Fibroblast of villous mesenchyme (primary cell): Measurements from ENCODE around the gene RIT1. TPM values are rescaled to one million over a fixed set of nuclear protein-coding genes. Genes with fewer than 3 reads are reported as not detected.
A peak's percentile ranks its signal among the peaks of the same experiment; 100 is the strongest.

Source experiments
- DNase-seq: peaks from one replicate; pipeline ENCODE4 v3.0.0-alpha.2; 2010; ENCODE audit warnings: low read depth
- H3K4me3 ChIP-seq: 2 replicates; pipeline ENCODE4 v1.5.1; 2011; ENCODE audit warnings: low read depth, mild to moderate bottlenecking, low read length
- total RNA-seq: library from RNA; depleted of rRNA; stranded (reverse); fragments of >200 nt; gene quantifications from 2 replicates; pipeline ENCODE4 v1.2.3, GENCODE V29; 2012
- TF ChIP-seq, protein P1 (sequence below): IDR thresholded peaks from 2 replicates; pipeline ENCODE4 v1.5.1; 2012; ENCODE audit warnings: low read depth, mild to moderate bottlenecking, low read length; ENCODE audit not compliant: insufficient read depth

Gene RIT1
- total RNA-seq, 1 donor: 54.8 TPM

DNA sequence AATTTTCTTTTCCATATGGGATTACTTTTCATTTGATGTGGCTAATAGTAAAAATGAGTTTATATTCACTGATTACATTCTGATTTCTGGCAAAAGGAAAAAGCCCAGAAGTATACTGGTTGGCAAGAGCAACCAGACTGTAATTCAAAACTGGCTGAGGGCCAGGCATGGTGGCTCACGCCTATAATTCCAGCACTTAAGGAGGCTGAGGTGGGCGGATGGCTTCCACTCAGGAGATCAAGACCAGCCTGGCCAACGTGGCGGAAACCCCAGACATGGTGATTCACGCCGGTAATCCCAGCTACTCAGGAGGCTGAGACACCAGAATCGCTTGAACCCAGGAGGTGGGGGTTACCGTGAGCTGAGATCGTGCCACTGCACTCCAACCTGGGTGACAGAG lies 37.3 kb downstream of the RIT1 start:
- TF ChIP-seq, protein P1, sequence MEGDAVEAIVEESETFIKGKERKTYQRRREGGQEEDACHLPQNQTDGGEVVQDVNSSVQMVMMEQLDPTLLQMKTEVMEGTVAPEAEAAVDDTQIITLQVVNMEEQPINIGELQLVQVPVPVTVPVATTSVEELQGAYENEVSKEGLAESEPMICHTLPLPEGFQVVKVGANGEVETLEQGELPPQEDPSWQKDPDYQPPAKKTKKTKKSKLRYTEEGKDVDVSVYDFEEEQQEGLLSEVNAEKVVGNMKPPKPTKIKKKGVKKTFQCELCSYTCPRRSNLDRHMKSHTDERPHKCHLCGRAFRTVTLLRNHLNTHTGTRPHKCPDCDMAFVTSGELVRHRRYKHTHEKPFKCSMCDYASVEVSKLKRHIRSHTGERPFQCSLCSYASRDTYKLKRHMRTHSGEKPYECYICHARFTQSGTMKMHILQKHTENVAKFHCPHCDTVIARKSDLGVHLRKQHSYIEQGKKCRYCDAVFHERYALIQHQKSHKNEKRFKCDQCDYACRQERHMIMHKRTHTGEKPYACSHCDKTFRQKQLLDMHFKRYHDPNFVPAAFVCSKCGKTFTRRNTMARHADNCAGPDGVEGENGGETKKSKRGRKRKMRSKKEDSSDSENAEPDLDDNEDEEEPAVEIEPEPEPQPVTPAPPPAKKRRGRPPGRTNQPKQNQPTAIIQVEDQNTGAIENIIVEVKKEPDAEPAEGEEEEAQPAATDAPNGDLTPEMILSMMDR: no peak
- no peak overlapping the region for H3K4me3 ChIP-seq
- peak; percentile 42 for DNase-seq

DNA sequence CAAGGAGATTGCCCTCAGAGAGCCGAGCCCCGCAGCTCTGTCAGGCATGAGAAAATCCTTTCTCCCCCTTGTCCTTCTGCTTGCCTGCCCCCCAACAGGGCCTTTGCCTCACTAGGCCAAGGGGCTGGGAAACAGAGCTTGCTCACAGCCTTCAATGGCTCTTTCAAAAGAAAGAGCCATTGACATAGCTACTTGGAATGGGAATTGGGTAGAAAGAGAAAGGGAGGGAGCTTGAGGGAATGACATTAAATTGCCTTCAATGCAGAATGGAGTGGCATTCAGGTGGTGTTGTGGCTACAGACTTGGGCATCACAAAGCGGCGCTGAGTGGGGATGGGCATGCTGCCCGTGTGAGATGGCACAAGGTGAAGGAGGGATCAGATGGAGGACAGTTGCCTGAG lies 38.6 kb downstream of the RIT1 start:
- no peak overlapping the region for H3K4me3 ChIP-seq
- TF ChIP-seq, protein P1: no peak
- DNase-seq: no peak

DNA sequence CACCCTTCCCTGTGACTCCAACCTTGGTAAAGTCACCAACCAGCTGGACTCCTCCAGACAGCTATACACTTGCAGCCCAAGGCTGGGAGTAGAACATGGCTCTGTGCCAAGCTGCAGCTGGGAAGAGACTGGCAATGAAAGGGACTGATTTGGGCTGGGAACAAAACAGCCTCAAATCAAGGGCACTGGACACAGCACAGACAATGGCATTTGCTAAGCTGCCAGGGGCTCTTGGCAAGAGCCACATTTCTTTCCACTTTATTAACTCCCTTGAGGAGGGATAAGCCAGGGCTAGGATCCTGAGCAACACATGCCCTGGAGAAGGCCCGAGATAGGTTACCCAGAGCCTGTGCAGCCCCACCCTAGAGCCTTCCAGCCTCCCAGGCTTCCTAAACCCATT lies 39.8 kb downstream of the RIT1 start:
- H3K4me3 ChIP-seq: no peak overlapping the region
- TF ChIP-seq, protein P1: no peak
- DNase-seq: no peak

DNA sequence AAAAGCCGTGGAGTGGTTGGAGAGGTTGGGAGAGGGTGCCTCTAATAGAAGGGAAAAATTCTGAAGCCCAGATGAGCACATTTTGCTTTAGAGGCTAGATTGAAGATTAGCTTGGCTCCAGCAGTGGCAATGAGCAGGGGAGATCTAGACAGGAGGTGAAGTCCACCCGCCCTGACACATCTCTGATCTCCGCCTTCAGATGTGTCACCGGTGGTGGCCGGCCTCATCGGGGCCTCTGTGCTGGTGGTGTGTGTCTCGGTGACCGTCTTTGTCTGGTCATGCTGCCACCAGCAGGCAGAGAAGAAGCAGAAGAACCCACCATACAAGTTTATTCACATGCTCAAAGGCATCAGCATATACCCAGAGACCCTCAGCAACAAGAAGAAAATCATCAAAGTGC lies 43.4 kb downstream of the RIT1 start:
- no peak for DNase-seq
- TF ChIP-seq, protein P1: no peak
- H3K4me3 ChIP-seq: no peak overlapping the region

DNA sequence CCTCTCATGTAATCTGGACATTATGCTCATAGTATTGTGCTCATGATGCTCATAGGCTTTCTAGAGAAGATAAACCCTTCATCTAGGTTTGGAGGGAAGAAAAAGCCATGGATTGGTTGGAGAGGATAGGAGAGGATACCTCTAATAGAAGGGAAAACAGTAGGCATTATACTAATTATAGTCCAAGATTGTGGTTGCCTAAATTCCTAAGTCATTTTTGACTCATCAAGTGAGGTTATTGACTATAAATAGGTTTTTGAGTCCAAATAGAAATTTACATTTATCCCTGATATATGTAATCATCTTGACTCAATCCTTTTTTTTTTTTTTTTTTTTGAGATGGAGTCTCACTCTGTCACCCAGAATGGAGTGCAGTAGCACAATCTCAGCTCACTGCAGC lies 46.8 kb downstream of the RIT1 start:
- no peak for DNase-seq
- TF ChIP-seq, protein P1: no peak
- H3K4me3 ChIP-seq: no peak overlapping the region

DNA sequence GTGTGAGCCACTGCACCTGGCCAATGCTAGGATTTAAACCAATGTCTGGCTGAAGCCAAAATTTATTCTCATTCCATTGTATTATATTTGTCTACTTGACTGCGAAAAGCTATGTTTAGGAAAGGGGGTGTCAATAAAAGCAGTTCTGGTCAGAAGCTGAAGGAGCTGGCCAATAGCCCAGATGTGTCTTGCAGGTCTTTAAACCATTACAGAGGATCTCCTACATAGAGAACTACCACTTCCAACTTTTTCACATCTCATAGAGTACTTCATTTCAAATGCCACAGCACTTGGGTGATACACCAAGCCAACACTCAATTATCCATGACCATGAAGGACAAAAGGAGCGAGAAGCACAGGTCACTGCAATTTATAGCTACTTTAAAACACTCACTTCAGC lies 49.3 kb downstream of the RIT1 start:
- TF ChIP-seq, protein P1: no peak
- H3K4me3 ChIP-seq: no peak overlapping the region
- no peak for DNase-seq

DNA sequence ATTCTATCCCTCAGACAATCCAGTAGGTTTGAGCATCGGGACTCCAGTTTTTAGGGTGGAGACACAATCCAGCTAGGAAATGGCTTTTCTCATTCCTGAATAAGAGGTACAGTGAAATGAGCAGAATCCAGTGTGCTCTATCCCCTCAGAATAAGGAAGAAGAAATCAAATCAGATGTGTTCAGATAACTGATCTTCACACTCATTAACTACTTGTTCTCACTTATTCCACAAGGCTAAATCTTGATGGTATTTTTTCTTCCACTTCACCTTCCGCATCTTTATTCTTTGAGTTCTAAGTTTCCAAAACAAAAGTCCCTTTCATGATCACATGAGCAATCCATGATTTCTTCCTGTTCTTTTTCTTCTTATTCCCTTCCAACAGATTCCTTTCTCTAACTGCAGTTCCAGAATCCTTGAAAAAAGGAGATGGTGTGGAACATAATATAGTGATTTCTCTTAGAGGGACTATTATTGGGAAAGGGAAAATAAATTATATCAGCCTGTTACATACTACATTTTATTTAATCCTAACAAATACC lies 50.1 kb downstream of the RIT1 start:
- TF ChIP-seq, protein P1: no peak
- no peak for DNase-seq
- H3K4me3 ChIP-seq: peak overlapping the region; percentile 48
